ENCODE measurements around the gene PPP1R11. TPM values are rescaled to one million over a fixed set of nuclear protein-coding genes. Genes with fewer than 3 reads are reported as not detected.

The PPP1R11 gene
- total RNA-seq, 2 donors from 2014 or later, result 32.4 to 35.2 TPM

DNA sequence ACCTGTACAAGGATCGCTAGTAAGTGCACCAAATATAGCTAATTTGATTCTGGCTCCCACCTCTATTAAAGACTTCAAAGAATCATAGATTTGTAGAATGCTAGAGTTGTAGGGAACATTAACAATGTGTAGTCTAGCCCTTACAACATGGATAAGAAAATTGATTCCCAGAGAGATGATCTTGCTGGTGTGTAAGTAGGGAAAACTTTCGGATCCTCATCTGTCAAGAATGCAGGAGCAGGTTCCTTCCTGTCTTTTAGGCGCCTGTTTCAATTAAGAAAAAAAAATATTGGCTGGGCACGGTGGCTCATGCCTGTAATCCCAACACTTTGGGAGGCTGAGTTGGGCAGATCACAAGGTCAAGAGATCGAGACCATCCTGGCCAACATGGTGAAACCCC is 20.9 kb downstream of the PPP1R11 start:
- H3K9me3 Mint-ChIP-seq, result peaks cover 12% of the 10 kb centered on the region

DNA sequence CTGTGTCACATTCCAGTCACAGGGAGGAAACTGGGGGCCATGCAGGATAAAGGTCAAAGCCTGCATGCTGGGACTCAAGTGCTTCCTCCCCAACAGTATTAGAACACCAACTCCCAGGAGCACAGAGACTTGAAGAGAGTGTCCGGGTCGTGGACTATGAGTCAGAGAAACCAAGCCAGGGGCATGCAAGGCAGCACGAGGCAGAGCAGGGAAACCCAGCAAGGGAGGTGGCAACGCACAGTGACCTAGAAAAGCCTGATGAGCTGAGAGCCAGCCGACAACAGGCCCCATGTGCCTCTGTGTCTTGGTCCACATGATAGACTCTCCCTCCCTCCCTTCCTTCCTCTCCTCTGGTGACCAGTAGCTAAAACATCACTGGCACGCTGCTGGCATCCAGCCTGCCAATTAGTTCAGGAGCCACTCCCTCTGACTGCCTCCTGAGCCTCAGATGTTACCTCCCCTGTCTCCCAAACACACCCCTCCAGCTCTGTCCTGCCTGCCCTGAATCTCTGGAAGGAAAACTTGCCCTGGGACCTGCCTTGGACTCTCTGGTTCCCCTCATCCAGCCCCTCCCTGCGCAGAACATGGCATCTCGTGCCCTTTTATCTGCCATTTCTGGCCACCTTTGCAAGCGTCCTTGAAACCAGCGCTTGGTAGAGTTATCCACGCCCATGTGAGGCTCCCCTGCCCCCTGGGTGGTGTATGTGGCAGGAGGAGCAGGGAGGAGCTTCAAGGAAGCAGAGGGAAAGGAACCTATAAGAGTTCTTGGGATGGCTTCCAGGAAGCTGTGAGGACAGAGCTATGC is 24.8 kb downstream of the PPP1R11 start:
- Histone ChIP-seq H3K27ac (ENCODE audit: low read depth, low read length) (no peak overlapping the region), H3K4me1 (ENCODE audit: control insufficient read depth, insufficient read depth, low read length) (no peaks in the 10 kb centered on the region), H3K4me3 (ENCODE audit: low read length) (no peak overlapping the region), H3K9me3 (ENCODE audit: control insufficient read depth, low read length) (no peaks in the 10 kb centered on the region), H3K36me3 (ENCODE audit: control insufficient read depth, insufficient read depth, low read length) (no peaks in the 10 kb centered on the region), H3K9ac (ENCODE audit: extremely low read depth, low read length, poor library complexity, severe bottlenecking) (no peak overlapping the region), H3K27me3 (ENCODE audit: control insufficient read depth, insufficient read depth, low read length, poor library complexity, severe bottlenecking) (peaks cover 69% of the 10 kb centered on the region)
- Mint-ChIP-seq H3K27ac (no peak overlapping the region), H3K36me3 (ENCODE audit: low read depth) (no peaks in the 10 kb centered on the region), H3K9me3 (peaks cover 5% of the 10 kb centered on the region), H3K27me3 (ENCODE audit: insufficient read depth) (peaks cover 84% of the 10 kb centered on the region), H3K4me1 (peaks cover 21% of the 10 kb centered on the region), H3K4me3 (no peak overlapping the region)
- WGBS, 2 experiments (ENCODE audit: insufficient coverage in 1 of 2, insufficient read length in 1 of 2), result 84 to 91% methylated on average over 6 to 11 of the region's 11 CpGs
- TF ChIP-seq, protein P1, sequence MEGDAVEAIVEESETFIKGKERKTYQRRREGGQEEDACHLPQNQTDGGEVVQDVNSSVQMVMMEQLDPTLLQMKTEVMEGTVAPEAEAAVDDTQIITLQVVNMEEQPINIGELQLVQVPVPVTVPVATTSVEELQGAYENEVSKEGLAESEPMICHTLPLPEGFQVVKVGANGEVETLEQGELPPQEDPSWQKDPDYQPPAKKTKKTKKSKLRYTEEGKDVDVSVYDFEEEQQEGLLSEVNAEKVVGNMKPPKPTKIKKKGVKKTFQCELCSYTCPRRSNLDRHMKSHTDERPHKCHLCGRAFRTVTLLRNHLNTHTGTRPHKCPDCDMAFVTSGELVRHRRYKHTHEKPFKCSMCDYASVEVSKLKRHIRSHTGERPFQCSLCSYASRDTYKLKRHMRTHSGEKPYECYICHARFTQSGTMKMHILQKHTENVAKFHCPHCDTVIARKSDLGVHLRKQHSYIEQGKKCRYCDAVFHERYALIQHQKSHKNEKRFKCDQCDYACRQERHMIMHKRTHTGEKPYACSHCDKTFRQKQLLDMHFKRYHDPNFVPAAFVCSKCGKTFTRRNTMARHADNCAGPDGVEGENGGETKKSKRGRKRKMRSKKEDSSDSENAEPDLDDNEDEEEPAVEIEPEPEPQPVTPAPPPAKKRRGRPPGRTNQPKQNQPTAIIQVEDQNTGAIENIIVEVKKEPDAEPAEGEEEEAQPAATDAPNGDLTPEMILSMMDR (conservative IDR thresholded peaks at IDR 0.05), result no peak
- peak; percentile 71 for DNase-seq

More for the DNA sequence above, 20.9 kb downstream of the PPP1R11 start:
- Mint-ChIP-seq H3K36me3 (ENCODE audit: low read depth) (no peaks in the 10 kb centered on the region), H3K4me3 (no peak overlapping the region), H3K27me3 (ENCODE audit: insufficient read depth) (peaks cover 68% of the 10 kb centered on the region), H3K4me1 (peaks cover 5% of the 10 kb centered on the region), H3K27ac (no peak overlapping the region)
- no peaks in the 10 kb centered on the region for H3K9me3 ChIP-seq (ENCODE audit: control insufficient read depth, low read length)
- no peak overlapping the region for H3K27ac ChIP-seq (ENCODE audit: low read depth, low read length)
- TF ChIP-seq, protein P1 (conservative IDR thresholded peaks at IDR 0.05), result no peak
- H3K4me3 ChIP-seq (ENCODE audit: low read length), result no peak overlapping the region
- peaks cover 50% of the 10 kb centered on the region for H3K27me3 ChIP-seq (ENCODE audit: control insufficient read depth, insufficient read depth, low read length, poor library complexity, severe bottlenecking)
- H3K9ac ChIP-seq (ENCODE audit: extremely low read depth, low read length, poor library complexity, severe bottlenecking), result no peak overlapping the region
- no peaks in the 10 kb centered on the region for H3K36me3 ChIP-seq (ENCODE audit: control insufficient read depth, insufficient read depth, low read length)
- no peaks in the 10 kb centered on the region for H3K4me1 ChIP-seq (ENCODE audit: control insufficient read depth, insufficient read depth, low read length)
- DNase-seq, result no peak
- 73 to 87% methylated on average over 3 to 5 of the region's 5 CpGs for WGBS, 2 experiments (ENCODE audit: insufficient coverage in 1 of 2, insufficient read length in 1 of 2)

DNA sequence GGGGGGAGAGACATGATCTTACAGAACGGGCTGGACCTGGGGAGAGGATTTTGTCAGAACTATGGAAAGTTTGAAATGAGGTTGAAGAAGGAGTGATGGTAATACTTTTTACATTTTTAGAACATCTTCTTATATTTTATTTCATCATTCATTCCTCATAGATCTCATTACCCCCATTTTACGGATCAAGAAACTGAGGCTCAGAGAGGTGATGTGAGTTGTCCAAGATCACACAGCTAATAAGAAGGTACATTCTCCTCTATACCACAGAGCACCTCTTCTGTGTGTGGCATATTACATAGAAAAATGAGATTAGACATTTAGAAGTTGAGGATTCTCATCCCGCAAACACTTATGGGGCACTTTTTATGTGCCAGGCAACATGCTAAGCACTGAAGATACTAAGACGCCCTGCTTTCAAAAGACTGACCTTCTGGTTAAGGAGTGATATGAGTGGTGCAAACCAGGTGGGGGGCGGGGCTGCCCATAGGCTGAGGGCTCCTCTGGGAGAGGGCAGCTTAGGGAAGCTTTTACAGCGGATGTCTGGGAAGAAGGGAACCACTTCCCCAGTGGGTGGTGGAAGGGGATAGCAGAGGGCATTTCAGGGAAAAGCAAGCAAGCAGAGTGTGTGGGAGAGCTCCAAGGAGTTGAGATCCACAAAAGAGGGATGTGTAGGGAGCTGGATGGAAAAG is 26.0 kb downstream of the PPP1R11 start:
- no peak overlapping the region for H3K4me3 Mint-ChIP-seq
- peaks cover 31% of the 10 kb centered on the region for H3K4me1 Mint-ChIP-seq
- Histone ChIP-seq H3K9ac (ENCODE audit: extremely low read depth, low read length, poor library complexity, severe bottlenecking) (no peak overlapping the region), H3K27me3 (ENCODE audit: control insufficient read depth, insufficient read depth, low read length, poor library complexity, severe bottlenecking) (peaks cover 74% of the 10 kb centered on the region), H3K36me3 (ENCODE audit: control insufficient read depth, insufficient read depth, low read length) (no peaks in the 10 kb centered on the region), H3K9me3 (ENCODE audit: control insufficient read depth, low read length) (no peaks in the 10 kb centered on the region), H3K4me1 (ENCODE audit: control insufficient read depth, insufficient read depth, low read length) (no peaks in the 10 kb centered on the region), H3K27ac (ENCODE audit: low read depth, low read length) (no peak overlapping the region), H3K4me3 (ENCODE audit: low read length) (no peak overlapping the region)
- WGBS, 2 experiments (ENCODE audit: insufficient coverage in 1 of 2, insufficient read length in 1 of 2), result 83% methylated on average over 4 to 6 of the region's 6 CpGs
- TF ChIP-seq, protein P1 (conservative IDR thresholded peaks at IDR 0.05), result no peak
- H3K9me3 Mint-ChIP-seq, result peaks cover under 1% of the 10 kb centered on the region
- no peak overlapping the region for H3K27ac Mint-ChIP-seq
- no peak for DNase-seq
- H3K27me3 Mint-ChIP-seq (ENCODE audit: insufficient read depth), result peaks cover 86% of the 10 kb centered on the region
- no peaks in the 10 kb centered on the region for H3K36me3 Mint-ChIP-seq (ENCODE audit: low read depth)

All from endodermal cell (in vitro differentiated cells).